ENCODE results near the gene ACVRL1.

ACVRL1 gene

GRCh38 chr12:51950682-51951198 is 43.4 kb downstream of the ACVRL1 start:
- Histone ChIP-seq H3K4me1 (ENCODE audit: control insufficient read depth in 1 of 2, insufficient read depth in 1 of 2, low read depth in 1 of 2, low read length in 1 of 2) (peaks cover 43% of the 10 kb centered on the region in 2 experiments), H3K27me3 (peaks cover 25% of the 10 kb centered on the region), H3K36me3 (no peaks in the 10 kb centered on the region), H3K27ac (no peak overlapping the region), H3K4me3 (ENCODE audit: low read depth in 1 of 2, low read length in 1 of 2) (peak overlapping the region; percentile 71 to 75), H3K9me3 (no peaks in the 10 kb centered on the region)
- TF ChIP-seq, protein P1, sequence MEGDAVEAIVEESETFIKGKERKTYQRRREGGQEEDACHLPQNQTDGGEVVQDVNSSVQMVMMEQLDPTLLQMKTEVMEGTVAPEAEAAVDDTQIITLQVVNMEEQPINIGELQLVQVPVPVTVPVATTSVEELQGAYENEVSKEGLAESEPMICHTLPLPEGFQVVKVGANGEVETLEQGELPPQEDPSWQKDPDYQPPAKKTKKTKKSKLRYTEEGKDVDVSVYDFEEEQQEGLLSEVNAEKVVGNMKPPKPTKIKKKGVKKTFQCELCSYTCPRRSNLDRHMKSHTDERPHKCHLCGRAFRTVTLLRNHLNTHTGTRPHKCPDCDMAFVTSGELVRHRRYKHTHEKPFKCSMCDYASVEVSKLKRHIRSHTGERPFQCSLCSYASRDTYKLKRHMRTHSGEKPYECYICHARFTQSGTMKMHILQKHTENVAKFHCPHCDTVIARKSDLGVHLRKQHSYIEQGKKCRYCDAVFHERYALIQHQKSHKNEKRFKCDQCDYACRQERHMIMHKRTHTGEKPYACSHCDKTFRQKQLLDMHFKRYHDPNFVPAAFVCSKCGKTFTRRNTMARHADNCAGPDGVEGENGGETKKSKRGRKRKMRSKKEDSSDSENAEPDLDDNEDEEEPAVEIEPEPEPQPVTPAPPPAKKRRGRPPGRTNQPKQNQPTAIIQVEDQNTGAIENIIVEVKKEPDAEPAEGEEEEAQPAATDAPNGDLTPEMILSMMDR (IDR thresholded peaks at IDR 0.05) = no peak

- Histone ChIP-seq H3K4me1 (ENCODE audit: control insufficient read depth in 1 of 2, insufficient read depth in 1 of 2, low read depth in 1 of 2, low read length in 1 of 2) (peaks cover 43% of the 10 kb centered on the region in 2 experiments), H3K27me3 (peaks cover 25% of the 10 kb centered on the region), H3K27ac (peak within 1 kb of the TSS; percentile 71), H3K4me3 (ENCODE audit: low read depth in 1 of 2, low read length in 1 of 2) (peak within 1 kb of the TSS; percentile 71 to 75), H3K36me3 (no peaks in the 10 kb centered on the region), H3K9me3 (no peaks in the 10 kb centered on the region)
- TF ChIP-seq, protein P1 (IDR thresholded peaks at IDR 0.05) = peak; percentile 4
Measured at GRCh38 chr12:51951199-51951842, 44.0 kb downstream of the ACVRL1 start, which contains the start of gene ACVR1B. ACVR1B (plus strand) TSS chr12:51951699; CDS start chr12:51951744, 45 bp downstream.

DNA sequence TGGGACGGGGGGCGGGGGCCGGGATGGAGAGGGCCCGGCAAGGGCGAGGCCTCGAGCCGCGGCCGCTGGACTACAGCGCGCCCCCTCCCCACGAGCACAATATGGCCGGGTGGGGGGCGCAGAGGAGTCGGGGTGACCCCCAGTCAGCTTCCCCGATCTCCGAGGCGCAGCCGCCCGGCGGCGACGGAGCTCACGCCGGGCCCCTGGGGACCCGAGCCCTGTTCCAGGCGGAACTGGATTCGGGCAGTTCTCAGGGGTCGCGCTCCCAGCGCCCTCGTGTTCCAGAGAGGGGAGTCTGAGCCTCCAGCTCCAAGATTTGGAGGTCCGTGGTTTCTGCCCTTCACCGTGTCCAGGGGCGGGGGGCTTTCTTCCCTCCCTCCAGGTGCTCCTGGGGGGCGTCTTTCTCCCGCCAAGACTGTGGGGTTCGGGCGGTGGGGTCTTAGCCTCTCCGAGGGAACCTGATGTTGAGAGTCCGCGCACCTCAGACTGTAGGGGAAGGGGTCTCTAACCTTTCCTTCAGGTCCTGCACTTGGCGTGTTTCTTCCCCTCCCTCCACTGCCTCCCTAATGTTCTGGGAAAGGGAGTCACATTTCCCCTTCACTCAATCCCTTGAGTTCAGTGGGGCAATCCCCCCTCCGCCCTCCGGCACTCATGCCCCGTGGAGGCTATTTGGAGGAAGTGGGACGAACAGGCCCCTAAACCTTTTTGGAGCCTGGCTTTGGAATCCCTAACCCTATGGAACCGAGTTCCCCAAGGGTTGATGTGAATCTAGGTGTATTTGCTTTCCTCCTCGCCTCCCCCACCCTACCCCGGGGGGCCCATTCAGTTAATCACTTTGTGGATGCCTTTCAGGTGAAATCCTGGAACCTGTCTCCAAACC is 44.8 kb downstream of the ACVRL1 start:
- Histone ChIP-seq H3K27ac (peak overlapping the region; percentile 71), H3K4me3 (ENCODE audit: low read depth in 1 of 2, low read length in 1 of 2) (peak overlapping the region; percentile 71 to 72), H3K4me1 (ENCODE audit: control insufficient read depth in 1 of 2, insufficient read depth in 1 of 2, low read depth in 1 of 2, low read length in 1 of 2) (peaks cover 43% of the 10 kb centered on the region in 2 experiments), H3K9me3 (no peaks in the 10 kb centered on the region), H3K36me3 (no peaks in the 10 kb centered on the region), H3K27me3 (peaks cover 25% of the 10 kb centered on the region)
- TF ChIP-seq, protein P1 (IDR thresholded peaks at IDR 0.05) = no peak

DNA sequence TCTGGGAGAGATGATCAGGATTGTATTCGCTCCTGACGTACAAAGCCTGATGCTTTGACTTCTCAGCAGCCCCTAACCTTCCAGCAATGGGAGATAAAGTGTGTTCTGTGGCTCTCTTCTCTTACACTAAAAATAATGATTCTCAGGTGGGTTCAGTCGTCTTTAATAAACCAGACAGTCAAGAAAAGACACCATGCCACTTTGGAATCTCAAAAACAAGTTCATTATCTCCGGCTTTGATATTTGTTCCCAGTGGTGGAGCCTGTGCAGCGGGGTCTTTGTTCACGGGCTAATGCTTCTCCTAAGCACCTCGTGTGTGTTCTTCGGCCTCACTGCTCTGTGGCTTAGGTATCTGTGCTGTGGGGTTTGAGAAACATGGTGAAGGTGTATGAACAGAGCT is 45.8 kb downstream of the ACVRL1 start:
- Histone ChIP-seq H3K27me3 (peaks cover 25% of the 10 kb centered on the region), H3K36me3 (no peaks in the 10 kb centered on the region), H3K4me1 (ENCODE audit: control insufficient read depth in 1 of 2, insufficient read depth in 1 of 2, low read depth in 1 of 2, low read length in 1 of 2) (peaks cover 43% of the 10 kb centered on the region in 2 experiments), H3K27ac (peak overlapping the region; percentile 71), H3K9me3 (no peaks in the 10 kb centered on the region), H3K4me3 (ENCODE audit: low read depth in 1 of 2, low read length in 1 of 2) (peak overlapping the region in 1 of 2 experiments; percentile 72)
- TF ChIP-seq, protein P1 (IDR thresholded peaks at IDR 0.05) = no peak

DNA sequence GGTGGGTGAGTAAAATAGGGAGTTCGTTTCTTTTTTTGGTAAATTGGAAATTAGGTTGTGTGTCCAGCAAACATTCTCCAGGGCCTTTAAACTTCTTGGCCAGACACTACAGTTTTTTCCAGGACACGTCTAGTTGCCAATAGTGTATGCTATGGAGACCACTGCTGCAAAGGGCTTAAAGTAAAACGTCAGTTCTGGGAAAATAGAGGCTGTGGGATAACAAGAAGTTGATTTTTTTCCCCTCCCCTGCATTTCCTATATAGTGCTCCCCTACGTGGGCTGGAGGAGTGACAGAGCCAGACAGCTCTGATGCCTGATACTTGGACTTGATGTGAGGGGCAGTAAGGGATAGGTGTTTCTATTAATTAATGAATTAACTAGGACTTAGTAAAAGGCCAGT is 46.6 kb downstream of the ACVRL1 start:
- H3K9me3 ChIP-seq = no peaks in the 10 kb centered on the region
- H3K27me3 ChIP-seq = peaks cover 23% of the 10 kb centered on the region
- TF ChIP-seq, protein P1 (IDR thresholded peaks at IDR 0.05) = no peak
- no peaks in the 10 kb centered on the region for H3K36me3 ChIP-seq
- H3K4me1 ChIP-seq (ENCODE audit: control insufficient read depth in 1 of 2, insufficient read depth in 1 of 2, low read depth in 1 of 2, low read length in 1 of 2) = peaks cover 46 to 47% of the 10 kb centered on the region in 2 experiments
- H3K4me3 ChIP-seq (ENCODE audit: low read depth in 1 of 2, low read length in 1 of 2) = peak overlapping the region in 1 of 2 experiments; percentile 72
- H3K27ac ChIP-seq = peak overlapping the region; percentile 24
